GM04504 (cell line): Measurements from ENCODE around the gene FNDC3B.

Source experiments
- DNase-seq: peaks from one replicate; pipeline ENCODE4 v3.0.0-alpha.2; 2012; ENCODE audit warnings: low read depth

The FNDC3B gene

GRCh38 chr3:172094621-172095557, 55.5 kb downstream of the FNDC3B start:
- DNase-seq: no peak

GRCh38 chr3:172096881-172097420, 57.6 kb downstream of the FNDC3B start:
- DNase-seq: no peak

DNA sequence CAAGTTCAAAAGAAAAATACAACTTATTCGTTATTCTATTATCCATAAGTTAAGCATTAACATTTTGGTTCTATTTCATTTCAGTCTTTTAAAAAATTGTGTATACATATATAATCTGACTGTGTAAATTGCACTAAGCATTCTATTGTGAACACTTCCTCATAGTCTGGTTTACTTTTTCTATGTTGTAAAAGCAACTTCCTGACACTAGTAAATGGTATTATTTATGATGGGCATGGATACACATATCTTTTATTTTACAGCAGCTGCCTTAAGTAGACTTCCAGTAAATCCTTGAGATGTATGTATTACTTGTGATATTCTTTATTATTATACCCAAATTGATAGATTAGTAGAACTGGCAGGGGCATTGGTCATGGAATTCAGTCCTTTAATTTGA, 58.2 kb downstream of the FNDC3B start:
- DNase-seq: no peak

DNA sequence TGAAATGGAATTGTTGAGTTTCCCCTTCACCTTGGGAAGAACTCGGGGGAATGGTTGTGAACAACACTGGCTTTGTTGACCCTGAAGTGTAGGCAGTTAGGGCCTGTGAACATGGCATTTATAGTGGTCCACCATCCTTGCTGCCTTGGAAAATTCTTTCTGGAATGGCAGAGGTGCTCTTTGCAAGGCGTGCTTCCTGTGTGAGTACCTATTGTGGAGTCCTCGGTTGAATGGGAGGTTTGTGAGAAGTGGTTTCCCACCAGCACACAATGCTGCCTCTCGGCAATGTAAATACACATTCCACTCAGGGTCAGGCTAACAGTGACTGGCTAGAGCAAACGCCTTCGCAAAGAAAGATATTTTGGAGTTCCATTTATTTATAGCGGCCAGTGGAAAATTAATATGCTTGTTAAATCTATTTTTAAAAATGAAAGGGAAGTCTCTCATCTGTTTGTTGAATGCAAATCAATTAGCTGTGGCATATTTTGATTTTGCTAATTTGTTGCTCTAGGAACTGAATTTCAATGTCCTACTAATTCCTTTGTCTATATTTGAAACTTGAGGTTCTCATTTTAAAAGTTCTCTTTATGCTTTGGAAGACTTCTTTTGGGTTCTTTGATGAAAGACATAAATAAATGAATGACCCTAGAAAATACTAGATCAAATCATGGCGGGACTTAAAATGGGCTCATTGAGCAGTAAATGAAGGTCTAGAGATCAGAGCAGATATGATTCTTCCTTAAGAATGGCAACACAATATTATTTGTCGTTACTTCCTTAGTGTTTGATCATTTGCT, 59.5 kb downstream of the FNDC3B start:
- DNase-seq: no peak

DNA sequence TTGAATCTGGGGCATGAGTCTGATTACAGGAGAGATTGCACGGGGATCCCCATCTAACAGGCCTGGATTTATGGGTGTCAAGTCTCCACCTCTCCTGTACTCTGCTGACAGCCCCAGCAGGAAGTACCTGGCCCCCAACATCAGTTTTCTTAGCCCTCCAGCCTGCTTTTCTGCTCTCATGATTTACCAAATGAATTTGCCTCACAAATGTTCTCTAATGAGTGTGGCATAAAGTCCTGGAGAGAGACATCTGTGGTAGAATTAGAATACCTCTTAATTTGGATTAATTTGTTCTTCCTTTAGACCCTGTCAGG, 60.1 kb downstream of the FNDC3B start:
- DNase-seq: no peak

DNA sequence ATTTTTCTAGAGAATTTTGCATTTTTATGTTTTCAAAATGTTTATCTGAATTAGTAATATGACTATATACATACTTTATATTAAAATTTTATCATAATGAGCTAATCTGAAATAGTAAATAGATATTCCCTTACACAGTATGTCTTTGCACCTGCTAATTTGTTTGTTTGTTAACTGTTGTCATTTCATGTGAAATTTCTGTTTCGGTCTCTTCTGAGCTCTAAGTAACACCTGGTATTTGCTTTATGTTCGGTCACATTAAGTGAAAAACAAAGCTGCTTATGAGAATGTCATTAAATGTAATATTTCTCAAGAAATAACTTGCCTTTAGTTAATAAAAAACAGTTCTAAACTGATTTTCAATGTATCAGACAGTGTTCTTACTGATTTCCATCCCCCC, 61.1 kb downstream of the FNDC3B start:
- no peak for DNase-seq

GRCh38 chr3:172101107-172101506, 61.7 kb downstream of the FNDC3B start:
- DNase-seq: no peak

DNA sequence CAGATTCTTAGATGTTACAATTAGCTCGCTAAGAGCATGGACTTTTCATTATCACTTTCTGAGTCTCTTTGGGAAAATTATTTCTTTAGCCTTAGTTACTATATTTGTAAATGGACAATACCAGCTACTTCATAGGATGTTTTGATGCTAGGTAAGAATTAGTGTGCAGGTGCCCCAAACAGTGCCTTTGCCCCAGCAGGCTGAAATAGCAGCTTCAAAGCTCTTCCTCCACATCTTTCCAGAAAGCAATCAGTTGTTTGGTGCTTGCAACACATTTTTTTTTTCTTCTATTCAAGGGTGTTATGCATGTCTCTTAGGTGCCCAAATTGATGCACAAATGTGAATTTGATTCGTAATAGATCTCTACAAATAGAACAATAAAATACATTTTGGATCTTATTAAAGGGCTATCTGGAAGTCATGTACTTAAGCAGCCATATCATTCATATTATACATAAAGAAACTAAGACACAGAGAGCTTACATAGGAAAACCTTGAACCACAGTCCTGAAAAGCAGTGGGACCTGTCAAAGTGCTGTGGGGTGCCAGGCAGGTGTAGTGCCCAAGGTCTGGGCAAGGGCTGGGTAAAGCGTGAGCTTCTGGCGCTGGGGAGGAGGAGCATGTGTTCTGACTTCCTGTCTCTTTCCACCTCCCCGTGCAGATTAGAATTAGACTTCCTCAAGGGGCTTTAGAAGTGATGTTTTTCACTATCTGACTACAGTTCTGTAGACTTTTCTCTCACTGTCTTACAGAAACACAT, 62.9 kb downstream of the FNDC3B start:
- DNase-seq: no peak

- no peak for DNase-seq
Observed at GRCh38 chr3:172102883-172103310, 63.5 kb downstream of the FNDC3B start.

GRCh38 chr3:172103724-172104123, 64.3 kb downstream of the FNDC3B start:
- no peak for DNase-seq

DNA sequence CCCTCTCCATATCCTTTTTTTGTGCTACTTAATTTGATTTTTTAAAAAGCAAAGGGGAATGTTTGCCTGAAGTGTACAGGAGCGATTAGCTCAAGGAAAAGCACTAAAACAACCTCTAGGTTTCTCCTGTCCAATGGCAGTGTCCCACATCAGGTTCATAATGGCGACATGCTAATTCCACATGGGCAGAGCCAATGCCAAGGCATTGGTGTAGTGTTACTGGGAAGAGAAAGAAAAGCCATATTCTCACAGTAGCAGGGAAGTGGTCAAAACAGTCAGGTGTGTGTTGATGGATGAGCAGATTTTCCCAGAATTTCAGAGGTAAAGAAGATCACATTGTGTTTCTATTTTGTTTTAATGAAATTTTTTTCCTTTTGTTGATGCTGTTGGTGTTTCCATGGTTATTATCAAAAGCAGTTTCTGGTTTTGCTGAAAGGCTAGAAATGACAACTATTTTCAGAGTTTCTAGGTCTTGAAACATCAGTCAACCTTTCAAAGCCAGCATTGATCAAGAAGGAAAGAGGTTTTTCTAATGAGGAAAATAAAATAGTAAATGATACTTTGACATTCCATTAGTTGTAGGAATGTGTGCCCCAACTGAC, 65.2 kb downstream of the FNDC3B start:
- no peak for DNase-seq

- no peak for DNase-seq
Observed at GRCh38 chr3:172106037-172106954, 66.9 kb downstream of the FNDC3B start.

- no peak for DNase-seq
Observed at GRCh38 chr3:172106989-172107388, 67.6 kb downstream of the FNDC3B start.

GRCh38 chr3:172107403-172107802, 68.0 kb downstream of the FNDC3B start:
- DNase-seq: no peak

- no peak for DNase-seq
Observed at GRCh38 chr3:172110127-172110779, 70.9 kb downstream of the FNDC3B start.

DNA sequence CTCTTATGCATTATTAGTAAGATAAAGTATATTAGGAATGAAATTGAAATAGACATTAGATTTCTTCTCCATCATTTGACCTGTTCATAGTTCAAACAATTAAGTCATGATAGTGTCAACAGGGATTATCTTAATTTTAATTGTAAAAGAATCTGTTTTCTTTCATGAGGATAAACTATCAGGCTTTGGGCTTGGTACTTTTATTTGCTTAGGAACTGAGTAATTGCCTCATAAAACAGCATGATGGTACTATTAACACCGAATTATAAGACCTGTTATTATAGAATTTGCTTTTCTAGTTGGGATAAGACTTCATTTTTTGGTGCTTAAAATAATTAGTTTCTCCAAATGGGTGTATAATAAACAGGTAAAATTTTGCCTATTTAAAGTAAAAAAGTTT, 71.8 kb downstream of the FNDC3B start:
- DNase-seq: no peak

DNA sequence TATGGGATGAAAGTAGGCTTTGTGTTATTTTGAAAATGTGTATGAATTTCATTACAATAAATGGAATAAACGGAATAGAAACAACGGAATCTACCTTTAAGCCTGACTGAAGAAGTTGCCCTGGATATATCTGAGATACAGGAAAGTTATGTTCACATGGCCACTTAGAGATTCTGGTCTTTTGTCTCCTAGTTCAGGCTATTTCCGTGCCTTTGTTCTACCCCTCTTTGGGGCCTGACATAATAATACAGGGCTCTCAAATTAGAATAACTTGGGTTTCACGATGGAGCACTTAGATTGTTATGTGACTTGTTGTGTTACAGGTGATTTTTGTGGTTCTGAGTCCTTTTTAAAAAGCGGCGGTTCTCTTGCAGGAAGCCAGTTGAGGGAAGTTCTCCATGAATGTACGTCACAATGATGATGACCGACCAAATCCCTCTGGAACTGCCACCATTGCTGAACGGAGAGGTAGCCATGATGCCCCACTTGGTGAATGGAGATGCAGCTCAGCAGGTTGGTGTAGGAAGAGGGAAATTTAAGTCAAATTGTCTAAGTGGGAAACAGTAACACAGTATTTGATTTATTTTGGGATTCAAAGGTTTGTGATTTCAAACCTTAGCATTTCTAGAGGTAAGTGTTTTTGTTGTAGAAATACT, 72.8 kb downstream of the FNDC3B start:
- DNase-seq: no peak

DNA sequence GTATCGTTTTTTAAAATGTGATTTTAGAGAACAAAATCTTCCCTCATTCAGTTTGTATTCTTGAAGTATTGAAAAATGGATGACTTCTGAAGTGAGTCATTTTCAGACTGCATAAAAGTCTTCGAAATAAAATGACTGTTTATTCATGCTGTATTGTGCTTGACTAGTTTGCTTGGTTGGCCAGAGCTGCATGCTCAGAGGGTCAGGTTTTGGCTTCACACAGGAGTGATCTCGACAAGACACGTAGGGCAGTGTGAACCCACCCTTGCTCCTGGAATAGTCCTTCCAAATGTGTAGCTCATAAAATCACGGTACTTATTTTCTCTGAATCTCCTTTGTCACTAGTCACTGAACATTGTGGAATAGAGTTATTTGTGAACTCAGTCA, 73.3 kb downstream of the FNDC3B start:
- DNase-seq: no peak

GRCh38 chr3:172113710-172114109, 74.3 kb downstream of the FNDC3B start:
- DNase-seq: no peak

DNA sequence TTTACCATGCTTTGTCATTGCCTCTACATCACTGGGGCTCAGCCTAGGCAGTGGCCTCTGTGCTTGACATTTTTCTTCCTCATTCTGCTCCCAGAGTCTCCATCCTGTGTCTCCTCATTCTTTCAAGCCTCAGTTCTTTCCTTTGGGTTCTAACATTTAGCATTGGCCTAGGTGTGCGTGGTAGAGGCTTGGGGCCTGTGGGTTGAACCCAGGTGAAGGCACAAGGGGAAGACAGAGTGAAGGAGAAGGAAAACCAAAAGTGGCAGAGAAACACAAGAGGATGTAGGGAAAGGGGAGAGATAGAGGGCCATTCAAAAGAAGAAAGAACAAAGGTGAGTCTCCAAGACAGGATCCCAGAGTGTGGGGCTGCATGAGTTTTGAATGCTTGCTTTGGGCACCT, 75.7 kb downstream of the FNDC3B start:
- DNase-seq: no peak
